ENCODE data around the gene SOCS7. TPM values are rescaled to one million over a fixed set of nuclear protein-coding genes. Genes with fewer than 3 reads are reported as not detected.
A peak's percentile ranks its signal among the peaks of the same experiment; 100 is the strongest.

SOCS7 gene
- total and polyA plus RNA-seq, 11 donors, result 5.1 to 19.2 (median 14.0) TPM

DNA sequence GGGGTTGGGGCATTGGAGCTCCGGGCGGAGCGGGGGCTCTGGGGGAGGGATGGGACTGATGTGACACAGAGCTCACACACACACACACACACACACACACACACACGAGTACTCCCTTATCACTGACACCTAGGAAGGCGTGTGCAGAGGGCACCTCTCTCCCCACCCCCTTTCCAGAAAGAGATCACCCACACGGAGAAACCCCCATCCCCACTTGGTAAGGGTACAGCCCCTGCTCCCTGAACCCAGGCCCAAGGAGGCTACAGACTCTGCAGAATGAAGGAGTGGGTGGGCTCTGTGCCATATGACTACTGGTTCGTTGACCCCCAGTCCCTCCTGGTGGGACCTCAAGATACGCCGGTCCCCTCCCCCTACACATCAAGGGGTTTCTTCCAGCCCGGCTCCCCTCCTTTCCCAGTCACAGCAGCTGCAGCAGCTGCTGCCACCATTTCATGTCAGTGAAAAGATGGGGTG is 67.9 kb downstream of the SOCS7 start:
- Histone ChIP-seq H3K4me1 (peaks cover 0 to 55% (median 27%) of the 10 kb centered on the region in 12 donors), H3K9me3 (no peaks in the 10 kb centered on the region), H3K4me3 (peak overlapping the region in 9 of 12 donors; percentile 5 to 56 (median 42)), H3K27me3 (peaks cover 0 to 31% (median 19%) of the 10 kb centered on the region in 9 donors), H3K27ac (peak overlapping the region in 1 of 12 donors; percentile 79), H3K36me3 (no peaks in the 10 kb centered on the region)
- ATAC-seq (no peak), DNase-seq (no peak)
- 16 to 37% (median 22%) methylated on average over 8 to 10 of the region's 10 CpGs for WGBS, 4 donors
- TF ChIP-seq, protein P1, sequence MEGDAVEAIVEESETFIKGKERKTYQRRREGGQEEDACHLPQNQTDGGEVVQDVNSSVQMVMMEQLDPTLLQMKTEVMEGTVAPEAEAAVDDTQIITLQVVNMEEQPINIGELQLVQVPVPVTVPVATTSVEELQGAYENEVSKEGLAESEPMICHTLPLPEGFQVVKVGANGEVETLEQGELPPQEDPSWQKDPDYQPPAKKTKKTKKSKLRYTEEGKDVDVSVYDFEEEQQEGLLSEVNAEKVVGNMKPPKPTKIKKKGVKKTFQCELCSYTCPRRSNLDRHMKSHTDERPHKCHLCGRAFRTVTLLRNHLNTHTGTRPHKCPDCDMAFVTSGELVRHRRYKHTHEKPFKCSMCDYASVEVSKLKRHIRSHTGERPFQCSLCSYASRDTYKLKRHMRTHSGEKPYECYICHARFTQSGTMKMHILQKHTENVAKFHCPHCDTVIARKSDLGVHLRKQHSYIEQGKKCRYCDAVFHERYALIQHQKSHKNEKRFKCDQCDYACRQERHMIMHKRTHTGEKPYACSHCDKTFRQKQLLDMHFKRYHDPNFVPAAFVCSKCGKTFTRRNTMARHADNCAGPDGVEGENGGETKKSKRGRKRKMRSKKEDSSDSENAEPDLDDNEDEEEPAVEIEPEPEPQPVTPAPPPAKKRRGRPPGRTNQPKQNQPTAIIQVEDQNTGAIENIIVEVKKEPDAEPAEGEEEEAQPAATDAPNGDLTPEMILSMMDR (IDR thresholded peaks at IDR 0.05), result no peak
- no peak for TF ChIP-seq POLR2A (IDR thresholded peaks at IDR 0.05)
- intact Hi-C loops (cut with DNase I), result no loop called here

DNA sequence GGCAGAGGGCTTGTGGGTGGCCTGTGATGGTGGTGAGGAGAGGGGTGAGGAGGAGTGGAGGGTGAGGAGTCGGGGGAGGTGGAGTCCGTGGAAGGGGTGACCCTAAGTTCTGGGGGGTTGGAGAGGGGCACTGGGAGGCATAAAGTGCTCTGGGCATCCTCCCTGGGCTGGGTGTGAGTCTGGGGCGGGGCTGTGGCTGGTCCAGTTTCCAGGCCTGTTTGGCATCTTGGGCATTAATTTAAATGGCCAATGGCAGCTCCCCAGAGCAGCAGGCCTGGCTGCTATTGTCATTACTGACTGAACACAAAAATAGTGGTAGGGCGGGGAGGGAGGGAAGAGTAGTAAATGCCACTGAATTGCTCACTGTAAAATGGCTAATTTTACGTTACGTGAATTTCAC is 68.9 kb downstream of the SOCS7 start:
- H3K9me3 ChIP-seq, result no peaks in the 10 kb centered on the region
- intact Hi-C loops (cut with DNase I), result loop anchor here in 9 of 10 donors (5.0 to 10.0 kb wide), 6 partner anchors 62 to 247 kb away; no protein-coding TSS in a partner anchor
- H3K27ac ChIP-seq, result peak overlapping the region in 7 of 12 donors; percentile 27 to 79 (median 76)
- no peak overlapping the region for H3K4me3 ChIP-seq
- peaks cover 0 to 31% (median 19%) of the 10 kb centered on the region in 9 donors for H3K27me3 ChIP-seq
- DNase-seq (no peak), ATAC-seq (peak; percentile 4 to 47 (median 20))
- H3K36me3 ChIP-seq, result no peaks in the 10 kb centered on the region
- TF ChIP-seq POLR2A (IDR thresholded peaks at IDR 0.05), result no peak
- TF ChIP-seq, protein P1 (IDR thresholded peaks at IDR 0.05), result no peak
- 66 to 77% (median 69%) methylated on average over 6 of the region's 6 CpGs for WGBS, 4 donors
- H3K4me1 ChIP-seq, result peaks cover 0 to 57% (median 28%) of the 10 kb centered on the region in 12 donors

DNA sequence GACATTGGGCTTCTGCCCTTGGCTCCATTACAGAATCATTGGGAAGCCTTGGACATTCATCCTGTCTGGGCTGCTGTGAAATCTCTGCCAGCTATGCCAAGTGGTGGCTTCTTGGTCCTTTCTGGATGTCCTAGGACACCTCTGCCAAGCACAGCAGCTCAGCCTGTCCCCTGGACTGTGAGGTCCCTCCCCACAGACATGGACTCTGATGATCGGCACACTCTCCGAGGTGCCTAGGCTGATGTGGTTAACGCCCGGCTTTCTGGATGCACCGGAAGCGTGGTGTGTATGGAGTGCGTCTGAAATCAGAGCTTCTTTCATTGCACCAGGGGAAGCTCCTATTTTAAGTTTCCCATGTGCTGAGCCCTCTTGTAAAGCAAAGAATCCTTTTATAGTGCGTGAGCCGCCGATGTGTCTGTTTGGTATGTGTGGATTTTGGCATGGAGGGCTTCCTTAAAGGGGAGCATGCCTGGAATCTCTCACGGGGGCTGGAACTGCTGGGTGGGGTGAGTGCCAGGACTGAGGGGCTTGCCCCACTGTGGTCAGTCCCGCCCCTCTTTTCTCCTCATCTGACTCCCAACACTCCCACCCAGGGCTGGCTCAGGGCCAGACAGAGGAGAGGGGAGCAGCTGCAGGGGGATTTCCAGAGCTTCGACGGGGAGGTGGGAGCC is 69.7 kb downstream of the SOCS7 start:
- TF ChIP-seq POLR2A (IDR thresholded peaks at IDR 0.05), result no peak
- TF ChIP-seq, protein P1 (IDR thresholded peaks at IDR 0.05), result no peak
- H3K4me3 ChIP-seq, result peak overlapping the region in 2 of 12 donors; percentile 15 to 17
- H3K27ac ChIP-seq, result peak overlapping the region in 10 of 12 donors; percentile 27 to 79 (median 52)
- ATAC-seq, result peak; percentile 4 to 31 (median 12)
- intact Hi-C loops (cut with DNase I), result loop anchor here in 9 of 10 donors (5.0 to 10.0 kb wide), 6 partner anchors 61 to 246 kb away; no protein-coding TSS in a partner anchor
- peaks cover 0 to 31% (median 19%) of the 10 kb centered on the region in 9 donors for H3K27me3 ChIP-seq
- no peak for DNase-seq
- peaks cover 0 to 65% (median 33%) of the 10 kb centered on the region in 12 donors for H3K4me1 ChIP-seq
- H3K9me3 ChIP-seq, result no peaks in the 10 kb centered on the region
- H3K36me3 ChIP-seq, result no peaks in the 10 kb centered on the region
- WGBS, 4 donors, result 2 to 9% (median 4%) methylated on average over 14 of the region's 14 CpGs

Measured in heart left ventricle (tissue), 16 donors.